PFSK-1 (cell line): ENCODE data around the gene TCHP.

Experiments used
- POLR2AphosphoS5 ChIP-seq: IDR thresholded peaks from 2 replicates; pipeline ENCODE4 v1.6.1; 2012; ENCODE audit warnings: low read depth, mild to moderate bottlenecking, control low read depth, low read length, moderate library complexity
- SIN3A ChIP-seq: IDR thresholded peaks from 2 replicates; pipeline ENCODE4 v1.6.1; 2012; ENCODE audit warnings: mild to moderate bottlenecking, low read length, moderate library complexity, borderline replicate concordance; ENCODE audit not compliant: insufficient read depth

DNA sequence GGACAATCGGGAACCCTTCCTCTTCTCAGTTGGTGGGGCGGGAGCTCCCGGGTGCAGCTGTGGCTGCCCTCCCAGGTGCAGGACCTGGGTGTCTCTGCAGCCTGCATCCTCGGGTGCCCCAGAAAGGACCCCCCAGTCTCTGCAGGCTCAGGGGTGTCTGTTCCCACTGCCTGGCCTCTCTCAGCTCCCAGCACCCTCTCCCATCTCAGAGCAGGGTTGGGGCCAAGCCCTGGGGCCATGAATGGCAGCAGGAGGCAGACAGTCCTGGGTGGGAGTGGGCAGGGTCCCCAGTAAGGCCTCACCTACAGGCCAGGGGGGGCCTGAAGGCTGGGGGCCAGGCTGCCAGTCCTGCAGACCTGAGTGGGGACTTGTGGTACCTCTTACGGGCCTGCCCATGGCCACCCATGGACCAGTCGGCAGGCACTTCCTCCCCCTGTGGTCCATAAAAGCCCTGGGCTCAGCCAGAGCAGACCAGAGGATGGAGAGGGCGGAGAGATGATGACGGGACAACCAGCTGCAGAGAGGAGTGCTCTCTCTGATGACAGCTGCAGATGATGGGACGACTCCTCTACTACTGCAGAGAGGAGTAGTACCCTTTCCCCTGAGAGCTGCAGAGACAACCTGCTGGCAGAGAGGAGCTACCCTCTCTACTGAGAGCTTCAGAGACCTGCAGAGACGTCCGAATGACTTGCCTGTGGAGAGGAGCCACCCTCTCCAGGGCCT lies 26.6 kb downstream of the TCHP start:
- no peak for TF ChIP-seq POLR2AphosphoS5
- no peak for TF ChIP-seq SIN3A
